Prostate gland (tissue), 2 donors: ENCODE results near the gene CDK10. TPM values are rescaled to one million over a fixed set of nuclear protein-coding genes. Genes with fewer than 3 reads are reported as not detected.

Experiments
- DNase-seq: peaks from one replicate; pipeline ENCODE4 v3.0.0-alpha.2; 2019; ENCODE audit warnings: low spot score
- H3K27ac ChIP-seq, 2 donors: fragments of 200-600 bp; sonication (generic); 2 replicates each; pipeline ENCODE4 v1.5.1; 2017 to 2019
- H3K27me3 ChIP-seq: fragments of 200-600 bp; sonication (generic); replicated peaks from 2 replicates; pipeline ENCODE4 v1.5.1; 2019; ENCODE audit not compliant: insufficient read depth
- H3K36me3 ChIP-seq, 2 donors: fragments of 200-600 bp; sonication (generic); 1 replicate in 1 of 2; 2 replicates in 1 of 2; pipeline versions ENCODE4 v1.5.1 to v1.8.1; 2017 to 2019
- H3K4me1 ChIP-seq: fragments of 200-600 bp; sonication (generic); replicated peaks from 2 replicates; pipeline ENCODE4 v1.5.1; 2019
- H3K4me3 ChIP-seq, 2 donors: fragments of 200-600 bp; sonication (generic); 2 replicates each; pipeline ENCODE4 v1.5.1; 2017 to 2019
- H3K9me3 ChIP-seq: fragments of 200-600 bp; sonication (generic); 2 replicates; pipeline ENCODE4 v1.5.1; 2017
- CTCF ChIP-seq, 4 experiments: fragments of 200-600 bp in 2 of 4; fragments of 450-650 bp in 2 of 4; sonication (generic) in 2 of 4; IDR thresholded peaks; 1 replicate in 3 of 4; 2 replicates in 1 of 4; pipeline ENCODE4 v1.5.1; 2016 to 2019; ENCODE audit warnings: antibody characterized with exemption in 4 of 4, mild to moderate bottlenecking in 2 of 4, moderate library complexity in 2 of 4
- POLR2A ChIP-seq: fragments of 450-650 bp; IDR thresholded peaks from one replicate; pipeline ENCODE4 v1.6.1; 2016; ENCODE audit warnings: antibody characterized with exemption, mild to moderate bottlenecking
- POLR2AphosphoS5 ChIP-seq: sonication (generic); formaldehyde crosslinking; IDR thresholded peaks from one replicate; pipeline ENCODE4 v1.6.1; 2017; ENCODE audit warnings: antibody characterized with exemption
- WGBS: methylation state at CpG from one replicate; pipeline ENCODE4 v1.1.5; 2018; 5-methylcytosine and 5-hydroxymethylcytosine counted together
- intact Hi-C: fragments of 100-400 bp; cut with DNase I; formaldehyde crosslinking; loops from one replicate; pipeline ENCODE4 v1.14.2; 2022
- total RNA-seq, 2 donors: library from RNA; depleted of rRNA; stranded (reverse); fragments of >200 nt; gene quantifications; one replicate each; pipeline ENCODE4 v1.1.0, GENCODE V29; 2016

The CDK10 gene
- total RNA-seq, 2 donors from 2014 or later: 42.1 to 79.0 TPM

- TF ChIP-seq POLR2A (no peak), CTCF (IDR thresholded peaks at IDR 0.05) (no peak), POLR2AphosphoS5 (no peak)
These were observed 37.1 kb downstream of the CDK10 start for GRCh38 chr16:89723279-89724250.

GRCh38 chr16:89727406-89728120 lies 41.1 kb downstream of the CDK10 start:
- intact Hi-C loops: no loop called here
- Histone ChIP-seq H3K4me1 (peaks cover 7% of the 10 kb centered on the region), H3K27me3 (no peaks in the 10 kb centered on the region), H3K27ac (no peak overlapping the region), H3K9me3 (no peaks in the 10 kb centered on the region), H3K4me3 (no peak overlapping the region), H3K36me3 (peaks cover 0 to 14% of the 10 kb centered on the region in 2 donors)
- TF ChIP-seq POLR2A (no peak), CTCF (IDR thresholded peaks at IDR 0.05) (no peak), POLR2AphosphoS5 (no peak)
- no peak for DNase-seq
- WGBS: 75% methylated on average over 17 of the region's 17 CpGs

More at GRCh38 chr16:89723279-89724250, 37.1 kb downstream of the CDK10 start:
- Histone ChIP-seq H3K27me3 (no peaks in the 10 kb centered on the region), H3K36me3 (no peaks in the 10 kb centered on the region), H3K4me1 (peaks cover 17% of the 10 kb centered on the region), H3K4me3 (peak overlapping the region in 1 of 2 donors; percentile 97), H3K9me3 (no peaks in the 10 kb centered on the region), H3K27ac (no peak overlapping the region)
- no peak for DNase-seq
- intact Hi-C loops: loop anchor here (2.0 to 5.0 kb wide), 2 partner anchors 23 to 149 kb away; partner anchors contain the start of genes SPATA2L and TCF25
- WGBS: 72% methylated on average over 30 of the region's 30 CpGs

- Histone ChIP-seq H3K36me3 (peaks cover 9 to 25% of the 10 kb centered on the region in 2 donors), H3K27me3 (no peaks in the 10 kb centered on the region), H3K4me3 (no peak overlapping the region), H3K27ac (no peak overlapping the region), H3K9me3 (no peaks in the 10 kb centered on the region), H3K4me1 (no peaks in the 10 kb centered on the region)
- intact Hi-C loops: no loop called here
- WGBS: 90% methylated on average over 18 of the region's 18 CpGs
- TF ChIP-seq CTCF (IDR thresholded peaks at IDR 0.05): no peak
- TF ChIP-seq POLR2A: no peak
- TF ChIP-seq POLR2AphosphoS5: no peak
- DNase-seq: no peak
These were observed 42.8 kb downstream of the CDK10 start for GRCh38 chr16:89729293-89729692.

- no peaks in the 10 kb centered on the region for H3K9me3 ChIP-seq
- DNase-seq: no peak
- H3K4me1 ChIP-seq: no peaks in the 10 kb centered on the region
- no peaks in the 10 kb centered on the region for H3K27me3 ChIP-seq
- intact Hi-C loops: no loop called here
- H3K36me3 ChIP-seq: peaks cover 9 to 32% of the 10 kb centered on the region in 2 donors
- no peak overlapping the region for H3K27ac ChIP-seq
- WGBS: 67% methylated on average over 14 of the region's 14 CpGs
- H3K4me3 ChIP-seq: no peak overlapping the region
- no peak for TF ChIP-seq POLR2AphosphoS5
These were observed 43.5 kb downstream of the CDK10 start for GRCh38 chr16:89729863-89730593.
